ENCODE results near the gene AKT1S1. TPM values are rescaled to one million over a fixed set of nuclear protein-coding genes. Genes with fewer than 3 reads are reported as not detected.
"Not testable (repeated sequence)": the region's sequence is repeated elsewhere in the genome, so short reads cannot be mapped to it uniquely, and the experiment has no call there.

AKT1S1 gene
- total RNA-seq, 2 experiments from 2014 or later, result 15.1 to 15.8 TPM

GRCh38 chr19:49823472-49823871, 53.7 kb downstream of the AKT1S1 start:
- POLR2A ChIA-PET, result no interaction called here
- no peaks in the 10 kb centered on the region for H3K27me3 Mint-ChIP-seq
- H3K4me1 ChIP-seq (ENCODE audit: insufficient read depth, low read length), result peaks cover 17% of the 10 kb centered on the region
- H3K27ac ChIP-seq (ENCODE audit: low read depth in 1 of 2, low read length in 2 of 2), result no peak overlapping the region
- no peaks in the 10 kb centered on the region for H3K9me3 ChIP-seq (ENCODE audit: control insufficient read depth in 1 of 2, insufficient read depth in 1 of 2, low read length in 2 of 2)
- no peaks in the 10 kb centered on the region for H3K27me3 ChIP-seq (ENCODE audit: control insufficient read depth in 1 of 2, insufficient read depth in 2 of 2, low read length in 2 of 2)
- H3K4me3 ChIP-seq (ENCODE audit: low read length), result no peak overlapping the region
- no peaks in the 10 kb centered on the region for H3K9me3 Mint-ChIP-seq
- intact Hi-C loops (cut with DNase I, micrococcal nuclease), result no loop called here
- DNase-seq (no peak), ATAC-seq (ENCODE audit: poor library complexity) (no peak)
- peaks cover 43% of the 10 kb centered on the region for H3K36me3 ChIP-seq (ENCODE audit: insufficient read depth, low read length)
- no peak for TF ChIP-seq CTCF (IDR thresholded peaks at IDR 0.05)
- H3K4me1 Mint-ChIP-seq (ENCODE audit: low read depth), result peaks cover 19% of the 10 kb centered on the region
- no peak overlapping the region for H3K27ac Mint-ChIP-seq
- CTCF ChIA-PET, result no interaction called here
- no peak overlapping the region for H3K4me3 Mint-ChIP-seq
- H3K36me3 Mint-ChIP-seq (ENCODE audit: low read depth), result peaks cover 30% of the 10 kb centered on the region

DNA sequence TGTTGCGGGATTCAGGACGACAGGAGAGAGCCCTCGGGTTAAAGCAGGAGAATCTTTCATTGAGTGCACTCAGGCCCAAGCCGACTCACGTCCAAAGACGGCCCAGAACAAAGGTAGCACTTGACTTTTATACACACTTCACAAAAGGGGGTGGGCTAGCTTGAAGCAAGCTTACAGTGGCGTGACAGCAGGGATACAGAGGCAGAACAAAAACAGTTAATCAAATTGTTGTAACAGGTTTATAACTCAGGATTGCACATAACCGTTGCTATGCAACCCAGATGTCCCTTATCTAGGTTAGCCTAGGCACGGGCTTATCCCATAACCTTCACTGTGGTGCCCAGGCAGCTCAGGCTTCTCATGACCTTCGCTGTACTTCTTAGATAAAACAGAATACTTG, 57.0 kb downstream of the AKT1S1 start:
- Histone ChIP-seq H3K36me3 (ENCODE audit: insufficient read depth, low read length) (peaks cover 25% of the 10 kb centered on the region), H3K9me3 (ENCODE audit: control insufficient read depth in 1 of 2, insufficient read depth in 1 of 2, low read length in 2 of 2) (no peaks in the 10 kb centered on the region), H3K27me3 (ENCODE audit: control insufficient read depth in 1 of 2, insufficient read depth in 2 of 2, low read length in 2 of 2) (no peaks in the 10 kb centered on the region), H3K4me3 (ENCODE audit: low read length) (no peak overlapping the region), H3K27ac (ENCODE audit: low read depth in 1 of 2, low read length in 2 of 2) (no peak overlapping the region), H3K4me1 (ENCODE audit: insufficient read depth, low read length) (peaks cover 27% of the 10 kb centered on the region)
- Mint-ChIP-seq H3K4me1 (ENCODE audit: low read depth) (peaks cover 29% of the 10 kb centered on the region), H3K27ac (no peak overlapping the region), H3K9me3 (no peaks in the 10 kb centered on the region), H3K4me3 (peak overlapping the region; percentile 66), H3K36me3 (ENCODE audit: low read depth) (peaks cover 28% of the 10 kb centered on the region), H3K27me3 (no peaks in the 10 kb centered on the region)
- ATAC-seq (ENCODE audit: poor library complexity), result no peak
- DNase-seq, result no peak
- CTCF ChIA-PET, result no interaction called here
- intact Hi-C loops (cut with DNase I, micrococcal nuclease), result no loop called here
- POLR2A ChIA-PET, result interaction anchor here (1.4 kb wide), 2 partner anchors 47 to 49 kb away, joined by 3 to 5 read pairs; no protein-coding TSS in a partner anchor
- no peak for TF ChIP-seq CTCF (IDR thresholded peaks at IDR 0.05)

- H3K27ac ChIP-seq (ENCODE audit: low read depth in 1 of 2, low read length in 2 of 2); H3K27me3 ChIP-seq (ENCODE audit: control insufficient read depth in 1 of 2, insufficient read depth in 2 of 2, low read length in 2 of 2); H3K9me3 ChIP-seq (ENCODE audit: control insufficient read depth in 1 of 2, insufficient read depth in 1 of 2, low read length in 2 of 2); H3K4me3 ChIP-seq (ENCODE audit: low read length); H3K9me3 Mint-ChIP-seq; ATAC-seq (ENCODE audit: poor library complexity); H3K27me3 Mint-ChIP-seq; DNase-seq: not testable (repeated sequence)
- POLR2A ChIA-PET, result interaction anchor here (1.2 to 2.2 kb wide), 4 partner anchors 31 to 57 kb away, joined by 3 to 14 read pairs (median 4); partner anchors contain the start of genes AKT1S1 and PTOV1
- CTCF ChIA-PET, result interaction anchor here (0.8 kb wide), 1 partner anchor 139 kb away, joined by 3 read pairs; no protein-coding TSS in a partner anchor
- Histone ChIP-seq H3K4me1 (ENCODE audit: insufficient read depth, low read length) (peaks cover 27% of the 10 kb centered on the region), H3K36me3 (ENCODE audit: insufficient read depth, low read length) (peaks cover 24% of the 10 kb centered on the region)
- Mint-ChIP-seq H3K27ac (peak overlapping the region; percentile 99), H3K36me3 (ENCODE audit: low read depth) (peaks cover 28% of the 10 kb centered on the region), H3K4me3 (peak overlapping the region; percentile 99), H3K4me1 (ENCODE audit: low read depth) (peaks cover 29% of the 10 kb centered on the region)
- intact Hi-C loops (cut with DNase I, micrococcal nuclease), result loop anchor here (1.0 to 10.0 kb wide), 5 partner anchors 31 to 325 kb away; partner anchors contain the start of genes ATF5 (in 1 of the 2), NUP62 (in 1 of the 2), PNKP (in 1 of the 2) and PTOV1 (in 1 of the 2)
Observed at GRCh38 chr19:49819452-49820115, 57.6 kb downstream of the AKT1S1 start.

Small RNA genes lying within 50 kb of the gene (microRNA-seq; reads per million reads assigned to microRNA genes)
- gene MIR4749 (ENCODE audit: borderline microRNAs expressed, borderline replicate concordance) (0.81 reads per million), gene MIR4750 (ENCODE audit: borderline microRNAs expressed, borderline replicate concordance) (not detected), gene MIR6800 (ENCODE audit: borderline microRNAs expressed, borderline replicate concordance) (not detected)

Other genes with a start within 250 kb of the AKT1S1 start
- 1 to 10 TPM; 4.2 to 4.7 TPM for gene RRAS, start 237.2 kb downstream of the AKT1S1 start, total RNA-seq
- gene SCAF1, start 235.1 kb downstream of the AKT1S1 start, total RNA-seq, result 10 to 100 TPM; 30.6 to 34.8 TPM
- gene IRF3, start 211.5 kb downstream of the AKT1S1 start, total RNA-seq, result 100 to 1,000 TPM; 109 to 119 TPM
- 10 to 100 TPM in 1 of 2 experiments, 1 to 10 TPM in 1; 9.9 to 11.3 TPM for gene BCL2L12, start 211.4 kb downstream of the AKT1S1 start, total RNA-seq
- 10 to 100 TPM; 41.5 to 46.4 TPM for gene PRMT1, start 200.1 kb downstream of the AKT1S1 start, total RNA-seq
- gene ADM5, start 187.8 kb downstream of the AKT1S1 start, total RNA-seq, result 1 to 10 TPM; 2.1 to 2.5 TPM
- under 1 TPM; 0.47 to 0.59 TPM for gene CPT1C, start 186.2 kb downstream of the AKT1S1 start, total RNA-seq
- 1 to 10 TPM; 2.1 to 2.9 TPM for gene TSKS, start 114.0 kb downstream of the AKT1S1 start, total RNA-seq
- 10 to 100 TPM; 28.2 to 28.9 TPM for gene AP2A1, start 110.4 kb downstream of the AKT1S1 start, total RNA-seq
- gene FUZ, start 64.1 kb downstream of the AKT1S1 start, total RNA-seq, result 10 to 100 TPM; 14.9 to 15.2 TPM
- gene MED25, start 59.1 kb downstream of the AKT1S1 start, total RNA-seq, result 10 to 100 TPM; 67.2 to 67.8 TPM
- 100 to 1,000 TPM; 127 to 134 TPM for gene PTOV1, start 26.2 kb downstream of the AKT1S1 start, total RNA-seq
- 10 to 100 TPM; 96.1 to 98.1 TPM for gene PNKP, start 9.8 kb downstream of the AKT1S1 start, total RNA-seq
- 10 to 100 TPM; 35.5 to 35.8 TPM for gene TBC1D17, start 347 bp upstream of the AKT1S1 start, total RNA-seq
- 1 to 10 TPM; 4.7 to 5.4 TPM for gene IL4I1, start 19.5 kb upstream of the AKT1S1 start, total RNA-seq
- gene ATF5, start 51.9 kb upstream of the AKT1S1 start, total RNA-seq, result 10 to 100 TPM; 16.3 to 19.1 TPM
- gene NUP62, start 52.1 kb upstream of the AKT1S1 start, total RNA-seq, result 10 to 100 TPM; 19.2 to 21.7 TPM
- gene SIGLEC11, start 83.8 kb upstream of the AKT1S1 start, total RNA-seq, result under 1 TPM in 1 of 2 experiments, not detected in 1; 0.08 TPM
- gene VRK3, start 148.0 kb upstream of the AKT1S1 start, total RNA-seq, result 10 to 100 TPM; 65.1 to 65.4 TPM
- gene ZNF473, start 148.7 kb upstream of the AKT1S1 start, total RNA-seq, result 1 to 10 TPM; 2.6 to 2.8 TPM